Esophagus muscularis mucosa (tissue), 3 donors: ENCODE results near the gene TNPO1.

Experiments used
- CTCF ChIP-seq, 3 experiments: fragments of 200-600 bp in 2 of 3; fragments of 450-650 bp in 1 of 3; sonication (generic) in 2 of 3; IDR thresholded peaks; one replicate each; pipeline ENCODE4 v1.5.1; 2017 to 2019; ENCODE audit warnings: antibody characterized with exemption in 3 of 3, mild to moderate bottlenecking in 2 of 3, moderate library complexity in 1 of 3
- POLR2A ChIP-seq: fragments of 450-650 bp; IDR thresholded peaks from one replicate; pipeline ENCODE4 v1.6.1; 2017; ENCODE audit warnings: antibody characterized with exemption, moderate library complexity, mild to moderate bottlenecking, low read depth

- TF ChIP-seq CTCF (IDR thresholded peaks at IDR 0.05): no peak
- TF ChIP-seq POLR2A: no peak
These were observed 15.2 kb downstream of the TNPO1 start for GRCh38 chr5:72831685-72832084.
